H1 (cell line): Measurements from ENCODE around the gene ZNF44. TPM values are rescaled to one million over a fixed set of nuclear protein-coding genes. Genes with fewer than 3 reads are reported as not detected.
A peak's percentile ranks its signal among the peaks of the same experiment; 100 is the strongest.

ENCODE experiments used
- CTCF ChIA-PET: fragments of 300-600 bp; sonication (Branson Sonifier 250); formaldehyde crosslinking; loops from one replicate; lab custom pipeline; 2021; ENCODE audit not compliant: partially characterized antibody; lab: Charles Lee
- POLR2A ChIA-PET: fragments of 300-600 bp; sonication (Branson Sonifier 250); formaldehyde crosslinking; loops from one replicate; lab custom pipeline; 2021; ENCODE audit warnings: inconsistent platforms; ENCODE audit not compliant: partially characterized antibody; lab: Charles Lee
- DNase-seq, 2 experiments: peaks; one replicate each; pipeline versions ENCODE4 v3.0.0 to v3.0.0-alpha.2; 2010 to 2022; ENCODE audit warnings: low spot score in 2 of 2, low read depth in 1 of 2, mixed read lengths in 1 of 2
- FAIRE-seq: peaks from 2 replicates; lab custom pipeline; 2011; peaks lifted over from hg19 to GRCh38; lab: Jason Lieb, UNC
- H2AFZ ChIP-seq: 2 replicates; pipeline ENCODE4 v1.8.1; 2012; ENCODE audit warnings: low read length, inconsistent platforms
- H2AK5ac ChIP-seq: 2 replicates; pipeline ENCODE4 v1.6.1; 2013; ENCODE audit warnings: low read depth, low read length
- H2BK120ac ChIP-seq: replicated peaks from 2 replicates; pipeline ENCODE3; 2013; ENCODE audit warnings: low read depth, low read length, inconsistent platforms
- H2BK12ac ChIP-seq: 2 replicates; pipeline ENCODE4 v1.6.1; 2013; ENCODE audit warnings: low read depth, low read length
- H2BK15ac ChIP-seq: 2 replicates; pipeline ENCODE4 v1.6.1; 2013; ENCODE audit warnings: low read length
- H2BK20ac ChIP-seq: 2 replicates; pipeline ENCODE4 v1.6.1; 2013; ENCODE audit warnings: low read length
- H2BK5ac ChIP-seq: 2 replicates; pipeline ENCODE4 v1.6.1; 2013; ENCODE audit warnings: low read depth, low read length
- H3K14ac ChIP-seq: 2 replicates; pipeline ENCODE4 v1.6.1; 2013; ENCODE audit warnings: inconsistent platforms; ENCODE audit not compliant: insufficient read length
- H3K18ac ChIP-seq: 2 replicates; pipeline ENCODE4 v1.6.1; 2013; ENCODE audit warnings: low read length; ENCODE audit errors: extremely low read depth
- H3K23ac ChIP-seq: 2 replicates; pipeline ENCODE4 v1.6.1; 2013; ENCODE audit warnings: inconsistent platforms; ENCODE audit not compliant: insufficient read length
- H3K23me2 ChIP-seq: 2 replicates; pipeline ENCODE4 v1.6.1; 2013; ENCODE audit warnings: low read depth, low read length
- H3K27ac ChIP-seq: 2 replicates; pipeline ENCODE4 v1.6.1; 2011; ENCODE audit warnings: low read depth, low read length, inconsistent platforms
- H3K27me3 ChIP-seq, 4 experiments: replicated peaks in 1 of 4; 1 replicate in 1 of 4; 2 replicates in 3 of 4; pipeline versions ENCODE4 v1.6.1 to v1.8.1; 2011 to 2013; ENCODE audit warnings: low read length in 3 of 4, mild to moderate bottlenecking in 3 of 4, inconsistent platforms in 2 of 4, mixed read lengths in 2 of 4, moderate library complexity in 1 of 4; ENCODE audit not compliant: control insufficient read depth in 3 of 4, insufficient read depth in 3 of 4; ENCODE audit errors: extremely low read depth in 1 of 4
- H3K36me3 ChIP-seq, 4 experiments: 2 replicates each; pipeline versions ENCODE4 v1.6.1 to v1.8.1; 2011 to 2013; ENCODE audit warnings: mild to moderate bottlenecking in 4 of 4, low read length in 3 of 4, moderate library complexity in 2 of 4, control low read depth in 1 of 4, inconsistent platforms in 1 of 4; ENCODE audit not compliant: insufficient read depth in 4 of 4, control insufficient read depth in 2 of 4
- H3K4ac ChIP-seq: replicated peaks from 2 replicates; pipeline ENCODE3; 2013; ENCODE audit warnings: low read length, low read depth, mixed read lengths, inconsistent platforms; ENCODE audit not compliant: insufficient read length
- H3K4me1 ChIP-seq, 4 experiments: replicated peaks in 1 of 4; 1 replicate in 1 of 4; 2 replicates in 3 of 4; pipeline versions ENCODE4 v1.6.1 to v1.8.1; 2011 to 2013; ENCODE audit warnings: low read length in 3 of 4, inconsistent platforms in 2 of 4, mixed read lengths in 1 of 4; ENCODE audit not compliant: insufficient read depth in 4 of 4, control insufficient read depth in 3 of 4
- H3K4me2 ChIP-seq, 2 experiments: 2 replicates each; pipeline versions ENCODE4 v1.6.1 to v1.8.1; 2011 to 2013; ENCODE audit warnings: low read depth in 2 of 2, low read length in 2 of 2, control low read depth in 1 of 2, inconsistent platforms in 1 of 2, mild to moderate bottlenecking in 1 of 2; ENCODE audit not compliant: insufficient read depth in 1 of 2
- H3K4me3 ChIP-seq, 4 experiments: fragments of 200-600, 300-600 bp in 1 of 4; sonication (generic), shearing (Covaris generic), sonication (Bioruptor Twin) in 1 of 4; 2 replicates each; pipeline versions ENCODE4 v1.5.1 to v1.8.1; 2011 to 2016; ENCODE audit warnings: low read length in 4 of 4, low read depth in 3 of 4, control low read depth in 2 of 4, inconsistent platforms in 2 of 4, mild to moderate bottlenecking in 2 of 4, mixed read lengths in 1 of 4, moderate library complexity in 1 of 4; ENCODE audit not compliant: insufficient read depth in 2 of 4; ENCODE audit errors: extremely low read depth in 1 of 4
- H3K56ac ChIP-seq: replicated peaks from 2 replicates; pipeline ENCODE3; 2013; ENCODE audit warnings: low read depth, mild to moderate bottlenecking, mixed read lengths, low read length, inconsistent platforms; ENCODE audit not compliant: insufficient read length
- H3K79me1 ChIP-seq: 2 replicates; pipeline ENCODE4 v1.6.1; 2013; ENCODE audit warnings: low read depth, low read length, control low read depth
- H3K79me2 ChIP-seq, 2 experiments: 2 replicates each; pipeline versions ENCODE4 v1.6.1 to v1.8.1; 2012 to 2013; ENCODE audit warnings: low read length in 2 of 2, mild to moderate bottlenecking in 2 of 2, inconsistent platforms in 1 of 2; ENCODE audit not compliant: insufficient read depth in 2 of 2, control insufficient read depth in 1 of 2
- H3K9ac ChIP-seq, 4 experiments: replicated peaks in 1 of 4; 1 replicate in 1 of 4; 2 replicates in 3 of 4; pipeline versions ENCODE4 v1.6.1 to v1.8.1; 2011 to 2013; ENCODE audit warnings: low read depth in 3 of 4, low read length in 3 of 4, control low read depth in 2 of 4, mild to moderate bottlenecking in 2 of 4, moderate library complexity in 2 of 4, inconsistent platforms in 1 of 4; ENCODE audit errors: extremely low read depth in 1 of 4
- H3K9me3 ChIP-seq, 2 experiments: 2 replicates each; pipeline versions ENCODE4 v1.6.1 to v1.8.1; 2012 to 2013; ENCODE audit warnings: mild to moderate bottlenecking in 2 of 2, moderate library complexity in 2 of 2, control low read depth in 1 of 2, inconsistent platforms in 1 of 2, low read depth in 1 of 2, low read length in 1 of 2, mixed read lengths in 1 of 2; ENCODE audit not compliant: insufficient read depth in 2 of 2
- H4K20me1 ChIP-seq, 2 experiments: replicated peaks in 1 of 2; 2 replicates each; pipeline versions ENCODE3 to v1.8.1; 2011 to 2013; ENCODE audit warnings: inconsistent platforms in 2 of 2, low read length in 2 of 2, mild to moderate bottlenecking in 1 of 2; ENCODE audit not compliant: insufficient read depth in 2 of 2, control insufficient read depth in 1 of 2
- H4K5ac ChIP-seq: 2 replicates; pipeline ENCODE4 v1.6.1; 2013; ENCODE audit warnings: low read length, low read depth, mixed read lengths, inconsistent platforms; ENCODE audit not compliant: insufficient read length
- H4K8ac ChIP-seq: 2 replicates; pipeline ENCODE4 v1.8.0; 2013; ENCODE audit warnings: mild to moderate bottlenecking, moderate library complexity, low read length, inconsistent platforms; ENCODE audit not compliant: insufficient read depth; ENCODE audit errors: extremely low read depth
- H4K91ac ChIP-seq: replicated peaks from 2 replicates; pipeline ENCODE3; 2013; ENCODE audit warnings: low read length, mixed read lengths, inconsistent platforms; ENCODE audit not compliant: insufficient read length
- KDM5A ChIP-seq: fragments of 200-600 bp; IDR thresholded peaks from 2 replicates; pipeline ENCODE4 v1.7.1; 2012; ENCODE audit warnings: mild to moderate bottlenecking, low read length, inconsistent platforms, mixed read lengths
- ZNF274 ChIP-seq: IDR thresholded peaks from 2 replicates; pipeline ENCODE4 v1.7.0; 2012; ENCODE audit warnings: low read length, borderline replicate concordance; ENCODE audit errors: extremely low read depth
- WGBS, 2 experiments: shearing (Covaris generic) in 1 of 2; methylation state at CpG; one replicate each; pipeline versions ENCODE4 v1.1.6 to v1.1.7; 2013 to 2015; ENCODE audit warnings: low lambda C conversion rate in 2 of 2, mixed read lengths in 2 of 2, inconsistent platforms in 1 of 2, low coverage in 1 of 2, missing lambda C conversion rate in 1 of 2; ENCODE audit not compliant: insufficient replicate concordance in 2 of 2, insufficient coverage in 1 of 2, insufficient read length in 1 of 2; ENCODE audit errors: extremely low coverage in 1 of 2, missing lambda C conversion rate in 1 of 2; 5-methylcytosine and 5-hydroxymethylcytosine counted together
- polyA plus RNA-seq, 7 experiments: library from polyadenylated mRNA; depleted of rRNA in 3 of 7; stranded (reverse) in 5 of 7; unstranded in 2 of 7; fragments of >200 nt in 5 of 7; fragments of 200-250 nt in 2 of 7; gene quantifications; 1 replicate in 5 of 7; 2 replicates in 1 of 7; 4 replicates in 1 of 7; pipeline versions ENCODE4 v1.2.1 to v1.2.3, GENCODE V29; 2011 to 2013; ENCODE audit warnings: missing spikeins in 2 of 7, mixed read lengths in 2 of 7
- total RNA-seq: library from RNA; stranded (reverse); fragmentation: NEBNext Ultra II Directional; extraction: Animal tissue kit (Norgen Biotek cat#: 25700); gene quantifications from 2 replicates; pipeline ENCODE4 v1.2.1, GENCODE V29; 2021

The ZNF44 gene
- total and polyA plus RNA-seq, 2 of the 8 experiments (the other 6 are each of a cell fraction or from before 2014, with no cell fraction given), result 1.3 to 2.8 TPM

DNA sequence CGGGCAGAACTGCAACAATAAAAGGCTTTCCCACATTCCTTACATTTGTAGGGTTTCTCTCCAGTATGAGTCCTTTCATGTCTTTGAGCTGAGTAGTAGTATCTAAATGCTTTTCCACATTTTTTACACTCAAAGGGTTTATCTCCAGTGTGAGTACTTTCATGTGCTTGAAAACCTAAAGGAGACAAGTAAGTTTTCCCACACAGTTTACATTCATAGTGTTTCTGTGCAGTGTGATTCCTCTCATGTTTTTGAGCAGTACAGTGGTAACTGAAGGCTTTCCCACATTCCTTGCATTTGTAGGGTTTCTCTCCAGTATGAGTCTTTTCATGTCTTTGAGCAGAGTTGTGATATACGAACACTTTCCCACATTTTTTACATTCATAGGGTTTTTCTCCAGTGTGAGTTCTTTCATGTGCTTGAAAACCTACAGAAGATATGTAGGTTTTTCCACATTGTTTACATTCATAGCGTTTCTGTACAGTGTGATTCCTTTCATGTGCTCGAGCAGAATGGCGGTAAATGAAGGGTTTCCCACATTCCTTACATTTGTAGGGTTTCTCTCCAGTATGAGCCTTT lies 47.0 kb downstream of the ZNF44 start:
- DNase-seq (no peak), FAIRE-seq (no peak)
- TF ChIP-seq ZNF274 (peak; percentile 86), KDM5A (no peak)
- no peak overlapping the region for H2AFZ ChIP-seq
- H2BK20ac ChIP-seq, result no peak overlapping the region
- H2BK12ac ChIP-seq, result no peak overlapping the region
- H3K27ac ChIP-seq, result no peak overlapping the region
- no peak overlapping the region for H4K91ac ChIP-seq
- H3K4ac ChIP-seq, result no peak overlapping the region
- H4K8ac ChIP-seq, result no peak overlapping the region
- H3K18ac ChIP-seq, result no peak overlapping the region
- H3K23ac ChIP-seq, result no peak overlapping the region
- H2AK5ac ChIP-seq, result no peak overlapping the region
- H3K9me3 ChIP-seq, result peaks cover 57 to 59% of the 10 kb centered on the region in 2 experiments
- ChIA-PET CTCF (no interaction called here), POLR2A (interaction anchor here (0.7 kb wide), 1 partner anchor 136 kb away, joined by 3 read pairs; no protein-coding TSS in a partner anchor)
- H3K14ac ChIP-seq, result no peak overlapping the region
- no peaks in the 10 kb centered on the region for H3K79me2 ChIP-seq
- H3K23me2 ChIP-seq, result no peaks in the 10 kb centered on the region
- H4K20me1 ChIP-seq, result no peaks in the 10 kb centered on the region
- no peak overlapping the region for H3K4me2 ChIP-seq
- no peaks in the 10 kb centered on the region for H3K36me3 ChIP-seq
- no peaks in the 10 kb centered on the region for H3K4me1 ChIP-seq
- no peak overlapping the region for H2BK120ac ChIP-seq
- H3K9ac ChIP-seq, result no peak overlapping the region
- no peaks in the 10 kb centered on the region for H3K79me1 ChIP-seq
- 93% methylated on average over 5 of the region's 5 CpGs; no CpG with 5 or more reads in 1 of the 2 experiments for whole genome bisulfite sequencing, 2 experiments
- no peaks in the 10 kb centered on the region for H3K27me3 ChIP-seq
- no peak overlapping the region for H2BK5ac ChIP-seq
- no peak overlapping the region for H2BK15ac ChIP-seq
- no peak overlapping the region for H3K4me3 ChIP-seq
- no peak overlapping the region for H3K56ac ChIP-seq
- no peak overlapping the region for H4K5ac ChIP-seq
